Trophoblast cell (in vitro differentiated cells and primary cell): ENCODE data around the gene ROR1.
A peak's percentile ranks its signal among the peaks of the same experiment; 100 is the strongest.
"Not testable (repeated sequence)": the region's sequence is repeated elsewhere in the genome, so short reads cannot be mapped to it uniquely, and the experiment has no call there.

ENCODE experiments used
- DNase-seq, 2 donors: peaks; one replicate each; pipeline ENCODE4 v3.0.0-alpha.2; 2016
- H2AFZ ChIP-seq: 2 replicates; pipeline ENCODE4 v1.6.1; 2013; ENCODE audit warnings: low read length, moderate library complexity, mild to moderate bottlenecking; ENCODE audit not compliant: insufficient read depth, poor library complexity
- H2AK5ac ChIP-seq: 2 replicates; pipeline ENCODE4 v1.6.1; 2013; ENCODE audit warnings: mild to moderate bottlenecking, low read length
- H2BK120ac ChIP-seq: 2 replicates; pipeline ENCODE4 v1.6.1; 2013; ENCODE audit warnings: low read length, mild to moderate bottlenecking, moderate library complexity; ENCODE audit not compliant: insufficient read depth, poor library complexity
- H2BK12ac ChIP-seq: 2 replicates; pipeline ENCODE4 v1.6.1; 2013; ENCODE audit warnings: mild to moderate bottlenecking, low read length, moderate library complexity
- H2BK5ac ChIP-seq: 2 replicates; pipeline ENCODE4 v1.6.1; 2013; ENCODE audit warnings: low read length, low read depth, moderate library complexity, mild to moderate bottlenecking; ENCODE audit not compliant: poor library complexity
- H3K14ac ChIP-seq: 2 replicates; pipeline ENCODE4 v1.6.1; 2013; ENCODE audit warnings: mild to moderate bottlenecking, low read length
- H3K18ac ChIP-seq: 2 replicates; pipeline ENCODE4 v1.6.1; 2013; ENCODE audit warnings: mild to moderate bottlenecking, low read length
- H3K23ac ChIP-seq: 2 replicates; pipeline ENCODE4 v1.6.1; 2013; ENCODE audit warnings: low read length
- H3K27ac ChIP-seq: 2 replicates; pipeline ENCODE4 v1.5.1; 2013; ENCODE audit warnings: low read depth, mild to moderate bottlenecking, inconsistent platforms, low read length, moderate library complexity
- H3K27me3 ChIP-seq: 2 replicates; pipeline ENCODE4 v1.6.1; 2013; ENCODE audit warnings: inconsistent platforms, mild to moderate bottlenecking, low read length, moderate library complexity; ENCODE audit not compliant: insufficient read depth
- H3K36me3 ChIP-seq, 2 experiments: 1 replicate in 1 of 2; 2 replicates in 1 of 2; pipeline ENCODE4 v1.6.1; 2013; ENCODE audit warnings: low read length in 2 of 2, mild to moderate bottlenecking in 2 of 2, moderate library complexity in 1 of 2; ENCODE audit not compliant: insufficient read depth in 2 of 2, control insufficient read depth in 1 of 2
- H3K4ac ChIP-seq: 2 replicates; pipeline ENCODE4 v1.6.1; 2013; ENCODE audit warnings: low read depth, mild to moderate bottlenecking, low read length, moderate library complexity
- H3K4me1 ChIP-seq, 2 experiments: 1 replicate in 1 of 2; 2 replicates in 1 of 2; pipeline ENCODE4 v1.6.1; 2013; ENCODE audit warnings: low read length in 2 of 2, mild to moderate bottlenecking in 2 of 2, moderate library complexity in 1 of 2; ENCODE audit not compliant: insufficient read depth in 2 of 2, control insufficient read depth in 1 of 2
- H3K4me2 ChIP-seq: 2 replicates; pipeline ENCODE4 v1.6.1; 2013; ENCODE audit warnings: inconsistent platforms, mild to moderate bottlenecking, low read length, moderate library complexity
- H3K4me3 ChIP-seq: 2 replicates; pipeline ENCODE4 v1.5.1; 2013; ENCODE audit warnings: mild to moderate bottlenecking, low read depth, low read length, inconsistent platforms
- H3K79me1 ChIP-seq: one replicate; pipeline ENCODE4 v1.6.1; 2013; ENCODE audit warnings: low read length
- H3K79me2 ChIP-seq: 2 replicates; pipeline ENCODE4 v1.6.1; 2013; ENCODE audit warnings: low read length, mild to moderate bottlenecking; ENCODE audit not compliant: control insufficient read depth, insufficient read depth, poor library complexity
- H3K9ac ChIP-seq: 2 replicates; pipeline ENCODE4 v1.6.1; 2013; ENCODE audit warnings: mild to moderate bottlenecking, low read length
- H3K9me3 ChIP-seq: 2 replicates; pipeline ENCODE4 v1.6.1; 2013; ENCODE audit warnings: low read depth, mild to moderate bottlenecking, control low read depth, inconsistent platforms, low read length; ENCODE audit not compliant: insufficient read depth
- H4K12ac ChIP-seq: 2 replicates; pipeline ENCODE4 v1.6.1; 2013; ENCODE audit warnings: low read depth, mild to moderate bottlenecking, low read length, moderate library complexity
- H4K8ac ChIP-seq: 2 replicates; pipeline ENCODE4 v1.6.1; 2013; ENCODE audit warnings: low read depth, mild to moderate bottlenecking, low read length, moderate library complexity
- H4K91ac ChIP-seq: one replicate; pipeline ENCODE4 v1.6.1; 2013; ENCODE audit warnings: low read depth, mild to moderate bottlenecking, low read length, moderate library complexity
- WGBS: extraction: QIAGEN DNeasy Blood & Tissue Kit; methylation state at CpG from one replicate; pipeline ENCODE4 v1.1.7; 2013; ENCODE audit warnings: missing lambda C conversion rate; ENCODE audit not compliant: insufficient read length, insufficient coverage; ENCODE audit errors: extremely low coverage; 5-methylcytosine and 5-hydroxymethylcytosine counted together

ROR1 gene

DNA sequence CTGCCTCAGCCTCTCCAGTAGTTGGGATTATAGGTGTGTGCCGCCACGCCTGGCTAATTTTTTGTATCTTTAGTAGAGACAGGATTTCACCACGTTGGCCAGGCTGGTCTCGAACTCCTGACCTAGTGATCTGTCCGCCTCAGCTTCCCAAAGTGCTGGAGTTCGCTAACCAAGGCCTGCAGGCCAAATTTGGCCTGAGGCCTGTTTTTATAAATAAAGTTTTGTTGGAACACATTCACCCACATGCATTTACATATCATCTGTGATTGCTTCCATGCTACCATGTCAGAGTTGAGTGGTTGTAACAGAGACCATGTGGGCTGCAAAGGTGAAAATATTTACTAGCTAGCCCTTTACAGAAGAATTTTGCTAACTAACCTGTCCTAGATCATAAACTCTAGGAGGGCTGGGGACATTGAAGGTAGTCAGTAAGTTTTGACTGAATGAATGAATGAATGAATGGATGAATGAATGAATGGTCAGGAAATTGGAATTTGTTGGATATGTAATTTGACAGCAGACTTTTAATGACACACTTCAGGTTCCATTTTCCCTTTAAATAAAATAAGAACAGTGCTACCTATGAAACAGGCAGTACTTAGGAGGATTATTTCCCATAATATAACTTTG lies 38.4 kb downstream of the ROR1 start:
- no peak overlapping the region for H2AK5ac ChIP-seq
- H3K4me1 ChIP-seq: peaks cover 2 to 13% of the 10 kb centered on the region in 2 experiments
- no peak overlapping the region for H4K12ac ChIP-seq
- peaks cover 2 to 3% of the 10 kb centered on the region in 2 experiments for H3K36me3 ChIP-seq
- no peak overlapping the region for H2BK120ac ChIP-seq
- no peaks in the 10 kb centered on the region for H3K79me1 ChIP-seq
- H2AFZ ChIP-seq: no peak overlapping the region
- DNase-seq: no peak
- H3K4ac ChIP-seq: no peak overlapping the region
- no CpG with 5 or more reads among the region's 6 CpGs for WGBS
- no peak overlapping the region for H4K91ac ChIP-seq
- no peak overlapping the region for H2BK5ac ChIP-seq
- H3K27ac ChIP-seq: no peak overlapping the region
- no peak overlapping the region for H3K23ac ChIP-seq
- H3K14ac ChIP-seq: no peak overlapping the region
- no peak overlapping the region for H4K8ac ChIP-seq
- H3K4me3 ChIP-seq: no peak overlapping the region
- no peaks in the 10 kb centered on the region for H3K27me3 ChIP-seq
- H2BK12ac ChIP-seq: no peak overlapping the region
- H3K4me2 ChIP-seq: no peak overlapping the region
- H3K18ac ChIP-seq: no peak overlapping the region
- peaks cover 3% of the 10 kb centered on the region for H3K9me3 ChIP-seq
- H3K9ac ChIP-seq: no peak overlapping the region
- H3K79me2 ChIP-seq: peaks cover 6% of the 10 kb centered on the region

DNA sequence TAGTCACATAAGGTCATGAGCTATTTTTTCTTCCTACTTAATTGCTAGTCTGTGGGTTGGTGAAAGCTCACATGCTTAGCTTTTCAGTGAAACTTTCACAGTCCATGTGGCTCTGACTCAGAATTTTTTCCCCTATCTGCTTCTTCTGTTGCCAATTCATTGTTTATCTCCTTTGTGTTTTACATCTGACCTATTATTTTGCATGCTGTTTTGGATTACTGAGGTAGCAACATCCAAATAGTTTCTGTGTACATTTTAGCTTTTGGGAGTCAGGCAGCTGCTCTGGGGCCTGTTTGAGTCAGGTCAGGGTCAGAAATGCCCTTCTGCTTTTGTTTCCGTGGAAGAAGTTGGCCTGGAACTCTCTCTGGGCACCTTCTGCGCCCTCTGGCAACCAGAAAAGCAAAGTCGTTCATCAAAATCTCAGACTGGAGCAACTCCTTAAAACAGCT lies 40.0 kb downstream of the ROR1 start:
- Histone ChIP-seq H2AK5ac (no peak overlapping the region), H2BK5ac (no peak overlapping the region), H2BK12ac (no peak overlapping the region), H3K9ac (no peak overlapping the region), H3K4me2 (no peak overlapping the region), H2AFZ (no peak overlapping the region), H3K79me1 (no peaks in the 10 kb centered on the region), H3K79me2 (peaks cover 6% of the 10 kb centered on the region), H3K18ac (no peak overlapping the region), H3K23ac (no peak overlapping the region), H2BK120ac (no peak overlapping the region), H4K8ac (no peak overlapping the region), H3K14ac (no peak overlapping the region), H3K27me3 (no peaks in the 10 kb centered on the region), H3K36me3 (peaks cover 2 to 3% of the 10 kb centered on the region in 2 experiments), H3K4me3 (no peak overlapping the region), H3K4ac (no peak overlapping the region), H3K9me3 (peaks cover 3% of the 10 kb centered on the region), H4K91ac (no peak overlapping the region), H3K27ac (no peak overlapping the region), H3K4me1 (peaks cover 5 to 12% of the 10 kb centered on the region in 2 experiments), H4K12ac (no peak overlapping the region)
- DNase-seq: no peak
- no CpG with 5 or more reads among the region's 3 CpGs for WGBS

DNA sequence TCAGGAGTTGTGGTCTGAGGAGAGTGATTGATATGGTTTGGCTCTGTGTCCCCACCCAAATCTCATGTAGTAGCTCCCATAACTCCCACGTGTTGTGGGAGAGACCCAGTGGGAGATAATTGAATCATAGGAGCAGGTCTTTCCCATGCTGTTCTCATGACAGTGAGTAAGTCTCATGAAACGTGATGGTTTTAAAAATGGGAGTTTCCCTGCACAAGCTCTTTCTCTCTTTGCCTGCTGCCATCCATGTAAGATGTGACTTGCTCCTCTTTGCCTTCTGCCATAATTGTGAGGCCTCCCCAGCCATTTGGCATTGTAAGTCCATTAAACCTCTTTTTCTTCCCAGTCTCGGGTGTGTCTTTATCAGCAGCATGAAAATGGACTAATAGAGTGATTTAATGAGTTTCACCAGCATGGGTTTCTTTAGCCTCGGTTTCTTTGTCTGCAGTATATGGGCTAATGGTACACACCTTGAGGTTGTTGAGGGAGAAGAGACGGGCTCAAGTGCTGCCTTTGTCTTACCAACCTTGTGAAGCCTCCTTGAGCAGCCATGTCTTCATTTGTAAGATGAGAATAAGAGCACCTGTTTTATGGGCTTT lies 42.5 kb downstream of the ROR1 start:
- not testable (repeated sequence) for H2BK5ac ChIP-seq, H3K4me2 ChIP-seq, H3K18ac ChIP-seq, H3K9me3 ChIP-seq, H2AFZ ChIP-seq, H3K27me3 ChIP-seq, H3K23ac ChIP-seq, DNase-seq, H4K91ac ChIP-seq, H3K4me3 ChIP-seq, H3K36me3 ChIP-seq, H2BK12ac ChIP-seq, H3K14ac ChIP-seq, H2BK120ac ChIP-seq, H3K79me2 ChIP-seq, H4K8ac ChIP-seq, H3K79me1 ChIP-seq, H2AK5ac ChIP-seq, H3K27ac ChIP-seq, H3K4ac ChIP-seq, H4K12ac ChIP-seq, H3K9ac ChIP-seq
- WGBS: no CpG with 5 or more reads among the region's 5 CpGs
- H3K4me1 ChIP-seq: peaks cover 7 to 12% of the 10 kb centered on the region in 2 experiments

DNA sequence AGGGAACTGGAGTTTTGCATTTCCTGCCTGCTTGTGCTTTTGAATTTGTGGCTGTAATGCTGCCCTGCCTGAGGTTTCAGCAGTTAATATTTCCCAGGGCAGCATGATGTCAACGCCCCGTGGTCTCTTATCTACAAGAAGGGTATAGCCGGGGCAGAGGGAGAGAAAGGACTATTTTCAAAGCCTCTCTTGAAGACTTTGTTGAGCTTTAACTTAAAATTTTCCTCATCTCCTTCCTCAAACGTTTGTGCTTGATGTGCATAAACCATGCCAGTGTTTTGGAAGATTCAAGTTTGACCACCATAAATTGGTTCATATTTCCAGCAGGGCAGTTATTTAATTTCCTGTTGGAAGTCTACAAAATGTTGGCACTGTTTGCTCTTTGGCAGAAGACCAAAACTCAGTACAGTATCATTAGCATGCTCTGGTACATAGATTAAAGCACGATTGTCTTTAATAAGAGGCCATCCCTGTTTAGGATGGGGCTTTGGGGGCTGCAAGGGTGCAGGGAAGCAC lies 43.4 kb downstream of the ROR1 start:
- Histone ChIP-seq H3K27ac (no peak overlapping the region), H3K23ac (no peak overlapping the region), H4K12ac (no peak overlapping the region), H4K8ac (no peak overlapping the region), H2BK5ac (no peak overlapping the region), H3K9ac (no peak overlapping the region), H3K79me1 (peaks cover 5% of the 10 kb centered on the region), H4K91ac (no peak overlapping the region), H2BK12ac (no peak overlapping the region), H3K79me2 (peaks cover 6% of the 10 kb centered on the region), H3K4me1 (peaks cover 7 to 15% of the 10 kb centered on the region in 2 experiments), H2BK120ac (no peak overlapping the region), H3K18ac (no peak overlapping the region), H3K4me3 (no peak overlapping the region), H2AK5ac (no peak overlapping the region), H3K4ac (peak overlapping the region; percentile 67), H3K14ac (no peak overlapping the region), H3K4me2 (no peak overlapping the region), H2AFZ (no peak overlapping the region), H3K27me3 (no peaks in the 10 kb centered on the region), H3K9me3 (peaks cover 3% of the 10 kb centered on the region), H3K36me3 (peaks cover 2 to 3% of the 10 kb centered on the region in 2 experiments)
- DNase-seq: no peak
- WGBS: no CpG with 5 or more reads among the region's 5 CpGs
